Liver (tissue), 9 donors: ENCODE data around the gene ULBP2. TPM values are rescaled to one million over a fixed set of nuclear protein-coding genes. Genes with fewer than 3 reads are reported as not detected.

Source experiments
- DNase-seq: peaks from one replicate; pipeline ENCODE4 v3.0.0-alpha.2; 2017; ENCODE audit warnings: low spot score
- H3K27ac ChIP-seq, 2 donors: one replicate each; pipeline ENCODE4 v1.7.0; 2013; ENCODE audit warnings: inconsistent platforms in 2 of 2, low read length in 2 of 2, control low read depth in 1 of 2, low read depth in 1 of 2, mild to moderate bottlenecking in 1 of 2
- H3K27me3 ChIP-seq, 4 donors: one replicate each; pipeline versions ENCODE4 v1.6.1 to v1.7.0; 2013; ENCODE audit warnings: low read length in 3 of 4, inconsistent platforms in 1 of 4, mild to moderate bottlenecking in 1 of 4, moderate library complexity in 1 of 4; ENCODE audit not compliant: control insufficient read depth in 4 of 4, insufficient read depth in 4 of 4
- H3K36me3 ChIP-seq, 4 donors: one replicate each; pipeline versions ENCODE4 v1.6.1 to v1.7.0; 2013; ENCODE audit warnings: low read length in 3 of 4, mild to moderate bottlenecking in 3 of 4, low read depth in 1 of 4, moderate library complexity in 1 of 4; ENCODE audit not compliant: control insufficient read depth in 4 of 4, insufficient read depth in 3 of 4
- H3K4me1 ChIP-seq, 4 donors: one replicate each; pipeline versions ENCODE4 v1.6.1 to v1.7.0; 2013; ENCODE audit warnings: low read length in 3 of 4, mild to moderate bottlenecking in 3 of 4, moderate library complexity in 1 of 4; ENCODE audit not compliant: control insufficient read depth in 4 of 4, insufficient read depth in 4 of 4
- H3K4me3 ChIP-seq, 3 donors: one replicate each; pipeline versions ENCODE4 v1.6.1 to v1.7.0; 2013; ENCODE audit warnings: low read length in 3 of 3, control low read depth in 1 of 3, low read depth in 1 of 3, mild to moderate bottlenecking in 1 of 3
- H3K9ac ChIP-seq, 2 donors: one replicate each; pipeline ENCODE4 v1.7.0; 2013; ENCODE audit warnings: low read length in 2 of 2, mild to moderate bottlenecking in 2 of 2, moderate library complexity in 2 of 2, control low read depth in 1 of 2, low read depth in 1 of 2
- H3K9me3 ChIP-seq, 4 donors: one replicate each; pipeline versions ENCODE4 v1.6.1 to v1.7.0; 2013; ENCODE audit warnings: low read length in 3 of 4; ENCODE audit not compliant: control insufficient read depth in 4 of 4
- FOXA1 ChIP-seq: IDR thresholded peaks from 2 replicates; pipeline ENCODE4 v1.6.1; 2016; ENCODE audit warnings: antibody characterized with exemption
- HNF4A ChIP-seq, 2 donors: conservative IDR thresholded peaks; 2 replicates each; pipeline ENCODE4 v1.6.1; 2016; ENCODE audit warnings: antibody characterized with exemption in 2 of 2, mild to moderate bottlenecking in 2 of 2
- HNF4G ChIP-seq: IDR thresholded peaks from 2 replicates; pipeline ENCODE4 v1.6.1; 2016; ENCODE audit warnings: antibody characterized with exemption
- JUND ChIP-seq, 2 donors: IDR thresholded peaks; 2 replicates each; pipeline ENCODE4 v1.6.1; 2016; ENCODE audit warnings: antibody characterized with exemption in 2 of 2
- NR2F2 ChIP-seq: IDR thresholded peaks from 2 replicates; pipeline ENCODE4 v1.6.1; 2016; ENCODE audit warnings: antibody characterized with exemption
- RAD21 ChIP-seq, 2 donors: IDR thresholded peaks; 2 replicates each; pipeline ENCODE4 v1.6.1; 2016; ENCODE audit warnings: antibody characterized with exemption in 2 of 2, mild to moderate bottlenecking in 2 of 2
- RXRA ChIP-seq, 2 donors: IDR thresholded peaks; 2 replicates each; pipeline ENCODE4 v1.6.1; 2017 to 2018; ENCODE audit warnings: antibody characterized with exemption in 2 of 2, mild to moderate bottlenecking in 1 of 2
- SP1 ChIP-seq: IDR thresholded peaks from 2 replicates; pipeline ENCODE4 v1.6.1; 2018; ENCODE audit warnings: antibody characterized with exemption, mild to moderate bottlenecking
- TAF1 ChIP-seq: conservative IDR thresholded peaks from 2 replicates; pipeline ENCODE4 v1.6.1; 2016; ENCODE audit warnings: antibody characterized with exemption, mild to moderate bottlenecking
- ZBTB33 ChIP-seq: IDR thresholded peaks from 2 replicates; pipeline ENCODE4 v1.6.1; 2016; ENCODE audit warnings: antibody characterized with exemption
- WGBS: extraction: QIAGEN DNeasy Blood & Tissue Kit; methylation state at CpG from one replicate; pipeline ENCODE4 v1.1.7; 2013; 5-methylcytosine and 5-hydroxymethylcytosine counted together
- polyA plus RNA-seq, 2 donors: library from polyadenylated mRNA; stranded (reverse) in 1 of 2; unstranded in 1 of 2; fragments of 200-250 nt in 1 of 2; fragments of >200 nt in 1 of 2; fragmentation: Nextera tagmentation in 1 of 2; extraction: Ambion mirVana in 1 of 2; gene quantifications; one replicate each; pipeline versions ENCODE4 v1.2.1 to v1.2.3, GENCODE V29; 2013 to 2015
- total RNA-seq, 2 donors: library from RNA; depleted of rRNA; stranded (reverse); fragments of >200 nt; gene quantifications; one replicate each; pipeline ENCODE4 v1.2.3, GENCODE V29; 2014
- TF ChIP-seq, protein P1 (sequence below): IDR thresholded peaks from 2 replicates; pipeline ENCODE4 v1.6.1; 2016; ENCODE audit warnings: antibody characterized with exemption
- TF ChIP-seq, protein P2 (sequence below): fragments of 150-350 bp; IDR thresholded peaks from 2 replicates; pipeline ENCODE4 v1.5.1; 2017; ENCODE audit warnings: improper control_type of control experiment, low read depth, low read length; ENCODE audit not compliant: missing input control
- TF ChIP-seq, protein P3 (sequence below): IDR thresholded peaks from 2 replicates; pipeline ENCODE4 v1.6.1; 2016; ENCODE audit warnings: antibody characterized with exemption, mild to moderate bottlenecking
- donor health status: healthy.
- donor health status: healthy.
- donor health status: healthy.
- donor health status: healthy.
- donor health status: healthy.

ULBP2 gene
- total and polyA plus RNA-seq, 4 donors, result 0.14 to 0.27 (median 0.20) TPM

DNA sequence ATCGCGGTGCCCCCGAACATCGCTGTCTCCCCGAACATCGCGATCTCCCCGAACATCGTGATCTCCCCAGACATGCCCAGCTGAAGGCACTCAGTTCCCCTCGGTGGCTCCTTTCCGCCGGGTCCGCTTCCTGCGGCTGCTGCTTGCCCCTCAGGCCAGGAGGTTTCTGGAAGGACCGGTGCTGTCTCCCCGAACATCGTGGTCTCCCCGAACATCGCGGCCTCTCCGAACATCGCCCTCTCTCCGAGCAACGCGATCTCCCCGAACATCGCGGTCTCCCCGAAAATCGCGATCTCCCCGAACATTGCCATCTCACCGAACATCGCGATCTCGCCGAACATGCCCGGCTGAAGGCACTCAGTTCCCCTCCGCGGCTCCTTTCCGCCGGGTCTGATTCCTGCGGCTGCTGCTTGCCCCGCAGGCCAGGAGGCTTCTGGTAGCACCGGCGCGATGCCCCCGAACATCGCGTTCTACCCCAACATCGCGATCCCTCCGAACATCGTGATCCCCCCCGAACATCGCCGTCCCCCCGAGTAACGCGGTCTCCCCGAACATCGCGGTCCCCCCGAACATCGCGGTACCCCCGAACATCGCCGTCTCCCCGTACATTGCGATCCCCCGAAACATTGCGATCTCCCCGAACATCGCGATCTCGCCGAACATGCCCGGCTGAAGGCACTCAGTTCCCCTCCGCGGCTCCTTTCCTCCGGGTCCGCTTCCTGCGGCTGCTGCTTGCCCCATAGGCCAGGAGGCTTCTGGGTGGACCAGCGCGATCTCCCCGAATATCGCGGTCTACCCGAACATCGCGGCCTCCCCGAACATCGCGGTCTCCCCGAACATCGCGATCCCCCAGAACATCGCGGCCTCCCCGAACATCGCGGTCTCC is 22.7 kb downstream of the ULBP2 start:
- no peaks in the 10 kb centered on the region for H3K36me3 ChIP-seq
- no peak overlapping the region for H3K9ac ChIP-seq
- H3K27ac ChIP-seq, result no peak overlapping the region
- DNase-seq, result no peak
- H3K4me1 ChIP-seq, result peaks cover 5 to 18% (median 9%) of the 10 kb centered on the region in 4 donors
- 5% methylated on average over 103 of the region's 103 CpGs for WGBS
- no peak for TF ChIP-seq FOXA1
- no peak for TF ChIP-seq HNF4A (conservative IDR thresholded peaks at IDR 0.05)
- TF ChIP-seq, protein P1, sequence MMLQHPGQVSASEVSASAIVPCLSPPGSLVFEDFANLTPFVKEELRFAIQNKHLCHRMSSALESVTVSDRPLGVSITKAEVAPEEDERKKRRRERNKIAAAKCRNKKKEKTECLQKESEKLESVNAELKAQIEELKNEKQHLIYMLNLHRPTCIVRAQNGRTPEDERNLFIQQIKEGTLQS, result no peak
- TF ChIP-seq NR2F2, result no peak
- no peak for TF ChIP-seq RAD21 (IDR thresholded peaks at IDR 0.05)
- TF ChIP-seq TAF1, result no peak
- no peak for TF ChIP-seq SP1
- no peak for TF ChIP-seq JUND (IDR thresholded peaks at IDR 0.05)
- TF ChIP-seq, protein P2, sequence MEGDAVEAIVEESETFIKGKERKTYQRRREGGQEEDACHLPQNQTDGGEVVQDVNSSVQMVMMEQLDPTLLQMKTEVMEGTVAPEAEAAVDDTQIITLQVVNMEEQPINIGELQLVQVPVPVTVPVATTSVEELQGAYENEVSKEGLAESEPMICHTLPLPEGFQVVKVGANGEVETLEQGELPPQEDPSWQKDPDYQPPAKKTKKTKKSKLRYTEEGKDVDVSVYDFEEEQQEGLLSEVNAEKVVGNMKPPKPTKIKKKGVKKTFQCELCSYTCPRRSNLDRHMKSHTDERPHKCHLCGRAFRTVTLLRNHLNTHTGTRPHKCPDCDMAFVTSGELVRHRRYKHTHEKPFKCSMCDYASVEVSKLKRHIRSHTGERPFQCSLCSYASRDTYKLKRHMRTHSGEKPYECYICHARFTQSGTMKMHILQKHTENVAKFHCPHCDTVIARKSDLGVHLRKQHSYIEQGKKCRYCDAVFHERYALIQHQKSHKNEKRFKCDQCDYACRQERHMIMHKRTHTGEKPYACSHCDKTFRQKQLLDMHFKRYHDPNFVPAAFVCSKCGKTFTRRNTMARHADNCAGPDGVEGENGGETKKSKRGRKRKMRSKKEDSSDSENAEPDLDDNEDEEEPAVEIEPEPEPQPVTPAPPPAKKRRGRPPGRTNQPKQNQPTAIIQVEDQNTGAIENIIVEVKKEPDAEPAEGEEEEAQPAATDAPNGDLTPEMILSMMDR, result no peak
- TF ChIP-seq, protein P3, sequence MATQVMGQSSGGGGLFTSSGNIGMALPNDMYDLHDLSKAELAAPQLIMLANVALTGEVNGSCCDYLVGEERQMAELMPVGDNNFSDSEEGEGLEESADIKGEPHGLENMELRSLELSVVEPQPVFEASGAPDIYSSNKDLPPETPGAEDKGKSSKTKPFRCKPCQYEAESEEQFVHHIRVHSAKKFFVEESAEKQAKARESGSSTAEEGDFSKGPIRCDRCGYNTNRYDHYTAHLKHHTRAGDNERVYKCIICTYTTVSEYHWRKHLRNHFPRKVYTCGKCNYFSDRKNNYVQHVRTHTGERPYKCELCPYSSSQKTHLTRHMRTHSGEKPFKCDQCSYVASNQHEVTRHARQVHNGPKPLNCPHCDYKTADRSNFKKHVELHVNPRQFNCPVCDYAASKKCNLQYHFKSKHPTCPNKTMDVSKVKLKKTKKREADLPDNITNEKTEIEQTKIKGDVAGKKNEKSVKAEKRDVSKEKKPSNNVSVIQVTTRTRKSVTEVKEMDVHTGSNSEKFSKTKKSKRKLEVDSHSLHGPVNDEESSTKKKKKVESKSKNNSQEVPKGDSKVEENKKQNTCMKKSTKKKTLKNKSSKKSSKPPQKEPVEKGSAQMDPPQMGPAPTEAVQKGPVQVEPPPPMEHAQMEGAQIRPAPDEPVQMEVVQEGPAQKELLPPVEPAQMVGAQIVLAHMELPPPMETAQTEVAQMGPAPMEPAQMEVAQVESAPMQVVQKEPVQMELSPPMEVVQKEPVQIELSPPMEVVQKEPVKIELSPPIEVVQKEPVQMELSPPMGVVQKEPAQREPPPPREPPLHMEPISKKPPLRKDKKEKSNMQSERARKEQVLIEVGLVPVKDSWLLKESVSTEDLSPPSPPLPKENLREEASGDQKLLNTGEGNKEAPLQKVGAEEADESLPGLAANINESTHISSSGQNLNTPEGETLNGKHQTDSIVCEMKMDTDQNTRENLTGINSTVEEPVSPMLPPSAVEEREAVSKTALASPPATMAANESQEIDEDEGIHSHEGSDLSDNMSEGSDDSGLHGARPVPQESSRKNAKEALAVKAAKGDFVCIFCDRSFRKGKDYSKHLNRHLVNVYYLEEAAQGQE, result no peak
- TF ChIP-seq RXRA (IDR thresholded peaks at IDR 0.05), result no peak
- no peak for TF ChIP-seq ZBTB33
- no peak for TF ChIP-seq HNF4G
- H3K9me3 ChIP-seq, result peaks cover 0 to 8% (median 0%) of the 10 kb centered on the region in 4 donors
- peak overlapping the region in 1 of 3 donors; percentile 48 for H3K4me3 ChIP-seq
- H3K27me3 ChIP-seq, result peaks cover 0 to 9% (median 5%) of the 10 kb centered on the region in 4 donors
